Esophagus squamous epithelium (tissue), 5 donors: ENCODE results near the gene CDH8. TPM values are rescaled to one million over a fixed set of nuclear protein-coding genes. Genes with fewer than 3 reads are reported as not detected.

ENCODE experiments used
- DNase-seq: peaks from one replicate; lab custom pipeline; 2025; lab: John Stamatoyannopoulos, UW
- H3K27ac ChIP-seq, 4 donors: fragments of 200-600 bp; sonication (generic); one replicate each; pipeline ENCODE4 v1.5.1; 2016 to 2019; ENCODE audit warnings: mild to moderate bottlenecking in 1 of 4
- H3K27me3 ChIP-seq, 4 donors: fragments of 200-600 bp; sonication (generic); 1 replicate in 3 of 4; 2 replicates in 1 of 4; pipeline versions ENCODE4 v1.5.1 to v1.6.0; 2017 to 2021; ENCODE audit warnings: antibody characterized with exemption in 1 of 4
- H3K36me3 ChIP-seq, 3 donors: fragments of 200-600 bp; sonication (generic); one replicate each; pipeline ENCODE4 v1.5.1; 2016 to 2019
- H3K4me1 ChIP-seq, 3 donors: fragments of 200-600 bp; sonication (generic); one replicate each; pipeline ENCODE4 v1.5.1; 2017 to 2019
- H3K4me3 ChIP-seq, 4 donors: fragments of 200-600 bp; sonication (generic); 1 replicate in 3 of 4; 2 replicates in 1 of 4; pipeline ENCODE4 v1.5.1; 2016 to 2019; ENCODE audit warnings: mild to moderate bottlenecking in 2 of 4, moderate library complexity in 1 of 4
- H3K9me3 ChIP-seq, 3 donors: fragments of 200-600 bp; sonication (generic); one replicate each; pipeline ENCODE4 v1.5.1; 2016 to 2019
- POLR2A ChIP-seq, 4 donors: fragments of 450-650 bp; IDR thresholded peaks; one replicate each; pipeline ENCODE4 v1.6.1; 2017; ENCODE audit warnings: antibody characterized with exemption in 4 of 4, mild to moderate bottlenecking in 4 of 4, moderate library complexity in 3 of 4
- WGBS, 2 donors: methylation state at CpG; one replicate each; pipeline ENCODE4 v1.1.5; 2018; 5-methylcytosine and 5-hydroxymethylcytosine counted together
- intact Hi-C: fragments of 100-400 bp; cut with DNase I; formaldehyde crosslinking; loops from one replicate; pipeline ENCODE4 v1.15.0; 2022
- total RNA-seq, 4 donors: library from RNA; depleted of rRNA; stranded (reverse); fragments of >200 nt; gene quantifications; one replicate each; pipeline ENCODE4 v1.1.0, GENCODE V29; 2016
- TF ChIP-seq, protein P1 (sequence below), 6 experiments: fragments of 450-650 bp in 4 of 6; fragments of 200-600 bp in 2 of 6; sonication (generic) in 2 of 6; IDR thresholded peaks; one replicate each; pipeline ENCODE4 v1.5.1; 2016 to 2019; ENCODE audit warnings: antibody characterized with exemption in 6 of 6, mild to moderate bottlenecking in 4 of 6, moderate library complexity in 4 of 6
- donor health status: DM: yes; HTN: yes; CAD: no.

Gene CDH8
- total RNA-seq, 4 donors from 2014 or later, result 0.27 to 1.8 (median 0.81) TPM

DNA sequence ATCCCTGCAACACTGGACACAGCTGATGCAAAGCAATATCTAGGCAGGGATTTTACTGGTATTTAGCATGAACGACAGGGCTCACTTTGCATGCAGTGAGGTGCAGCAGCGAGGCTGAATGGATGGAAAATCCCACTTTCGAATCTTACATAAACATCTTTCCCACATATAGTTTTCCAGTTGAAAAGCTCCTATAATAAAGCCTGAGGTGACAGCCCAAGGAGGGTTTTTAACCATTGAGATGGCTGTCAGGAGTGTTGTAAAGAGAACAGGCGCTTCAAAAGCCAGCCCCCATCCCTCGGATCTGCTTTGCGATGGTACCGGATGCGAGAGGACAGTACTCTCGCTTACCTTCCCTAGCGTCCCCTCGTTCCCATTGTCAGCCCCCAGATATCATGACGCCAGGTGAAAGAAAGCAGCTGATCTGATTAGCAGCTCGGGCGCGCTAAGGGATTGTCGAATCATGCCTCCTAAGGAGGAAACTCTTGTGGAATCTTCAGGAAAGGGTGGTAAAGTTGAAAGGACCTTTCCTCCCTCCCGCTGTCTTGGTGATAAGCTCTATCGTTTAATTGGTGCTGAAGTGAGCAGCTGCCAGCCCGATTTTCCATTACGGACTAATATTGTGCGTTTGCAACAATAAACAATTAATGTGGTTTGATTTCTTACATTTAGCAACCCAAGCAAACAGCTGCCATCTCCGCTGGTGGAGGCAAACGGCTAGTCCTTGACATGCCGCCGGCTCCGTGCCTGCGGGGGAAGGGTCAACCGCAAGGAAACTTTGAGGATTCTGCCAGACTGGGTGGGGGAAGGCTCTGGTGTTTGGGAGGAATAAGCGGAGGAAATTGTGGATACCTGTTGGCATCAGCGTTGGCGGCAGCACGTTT lies 1.8 kb downstream of the CDH8 start:
- DNase-seq, result no peak
- no peaks in the 10 kb centered on the region for H3K36me3 ChIP-seq
- TF ChIP-seq, protein P1, sequence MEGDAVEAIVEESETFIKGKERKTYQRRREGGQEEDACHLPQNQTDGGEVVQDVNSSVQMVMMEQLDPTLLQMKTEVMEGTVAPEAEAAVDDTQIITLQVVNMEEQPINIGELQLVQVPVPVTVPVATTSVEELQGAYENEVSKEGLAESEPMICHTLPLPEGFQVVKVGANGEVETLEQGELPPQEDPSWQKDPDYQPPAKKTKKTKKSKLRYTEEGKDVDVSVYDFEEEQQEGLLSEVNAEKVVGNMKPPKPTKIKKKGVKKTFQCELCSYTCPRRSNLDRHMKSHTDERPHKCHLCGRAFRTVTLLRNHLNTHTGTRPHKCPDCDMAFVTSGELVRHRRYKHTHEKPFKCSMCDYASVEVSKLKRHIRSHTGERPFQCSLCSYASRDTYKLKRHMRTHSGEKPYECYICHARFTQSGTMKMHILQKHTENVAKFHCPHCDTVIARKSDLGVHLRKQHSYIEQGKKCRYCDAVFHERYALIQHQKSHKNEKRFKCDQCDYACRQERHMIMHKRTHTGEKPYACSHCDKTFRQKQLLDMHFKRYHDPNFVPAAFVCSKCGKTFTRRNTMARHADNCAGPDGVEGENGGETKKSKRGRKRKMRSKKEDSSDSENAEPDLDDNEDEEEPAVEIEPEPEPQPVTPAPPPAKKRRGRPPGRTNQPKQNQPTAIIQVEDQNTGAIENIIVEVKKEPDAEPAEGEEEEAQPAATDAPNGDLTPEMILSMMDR (IDR thresholded peaks at IDR 0.05), result no peak
- TF ChIP-seq POLR2A (IDR thresholded peaks at IDR 0.05), result no peak
- H3K4me1 ChIP-seq, result peaks cover 0 to 22% (median 0%) of the 10 kb centered on the region in 3 donors
- peaks cover 0 to 65% (median 5%) of the 10 kb centered on the region in 4 donors for H3K27me3 ChIP-seq
- intact Hi-C loops, result no loop called here
- H3K27ac ChIP-seq, result no peak overlapping the region
- no peaks in the 10 kb centered on the region for H3K9me3 ChIP-seq
- peak overlapping the region in 1 of 4 donors; percentile 46 for H3K4me3 ChIP-seq
- 9 to 10% methylated on average over 16 to 28 of the region's 32 CpGs for WGBS, 2 donors

GRCh38 chr16:62033065-62033464 lies 3.2 kb downstream of the CDH8 start:
- no peaks in the 10 kb centered on the region for H3K36me3 ChIP-seq
- DNase-seq, result no peak
- no peaks in the 10 kb centered on the region for H3K9me3 ChIP-seq
- 29 to 54% methylated on average over 1 of the region's 1 CpG for WGBS, 2 donors
- no peak overlapping the region for H3K4me3 ChIP-seq
- peaks cover 0 to 55% (median 5%) of the 10 kb centered on the region in 4 donors for H3K27me3 ChIP-seq
- TF ChIP-seq POLR2A (IDR thresholded peaks at IDR 0.05), result no peak
- TF ChIP-seq, protein P1 (IDR thresholded peaks at IDR 0.05), result no peak
- H3K4me1 ChIP-seq, result peaks cover 0 to 22% (median 0%) of the 10 kb centered on the region in 3 donors
- no peak overlapping the region for H3K27ac ChIP-seq
- intact Hi-C loops, result no loop called here

GRCh38 chr16:62029947-62030346 lies 6.3 kb downstream of the CDH8 start:
- peaks cover 0 to 7% (median 0%) of the 10 kb centered on the region in 3 donors for H3K4me1 ChIP-seq
- no peak for TF ChIP-seq POLR2A (IDR thresholded peaks at IDR 0.05)
- TF ChIP-seq, protein P1 (IDR thresholded peaks at IDR 0.05), result no peak
- no peaks in the 10 kb centered on the region for H3K9me3 ChIP-seq
- H3K27ac ChIP-seq, result no peak overlapping the region
- H3K27me3 ChIP-seq, result peaks cover 0 to 26% (median under 1%) of the 10 kb centered on the region in 4 donors
- intact Hi-C loops, result no loop called here
- H3K36me3 ChIP-seq, result no peaks in the 10 kb centered on the region
- no peak overlapping the region for H3K4me3 ChIP-seq
- no peak for DNase-seq
- 74 to 76% methylated on average over 3 of the region's 3 CpGs for WGBS, 2 donors

- no peak for DNase-seq
- Histone ChIP-seq H3K36me3 (no peaks in the 10 kb centered on the region), H3K4me3 (no peak overlapping the region), H3K27ac (no peak overlapping the region), H3K4me1 (no peaks in the 10 kb centered on the region), H3K9me3 (no peaks in the 10 kb centered on the region), H3K27me3 (no peaks in the 10 kb centered on the region)
- intact Hi-C loops, result no loop called here
- 64 to 79% methylated on average over 3 of the region's 3 CpGs for WGBS, 2 donors
- TF ChIP-seq POLR2A (IDR thresholded peaks at IDR 0.05), result no peak
- TF ChIP-seq, protein P1 (IDR thresholded peaks at IDR 0.05), result no peak
These were observed 13.6 kb downstream of the CDH8 start for GRCh38 chr16:62022688-62023087.

DNA sequence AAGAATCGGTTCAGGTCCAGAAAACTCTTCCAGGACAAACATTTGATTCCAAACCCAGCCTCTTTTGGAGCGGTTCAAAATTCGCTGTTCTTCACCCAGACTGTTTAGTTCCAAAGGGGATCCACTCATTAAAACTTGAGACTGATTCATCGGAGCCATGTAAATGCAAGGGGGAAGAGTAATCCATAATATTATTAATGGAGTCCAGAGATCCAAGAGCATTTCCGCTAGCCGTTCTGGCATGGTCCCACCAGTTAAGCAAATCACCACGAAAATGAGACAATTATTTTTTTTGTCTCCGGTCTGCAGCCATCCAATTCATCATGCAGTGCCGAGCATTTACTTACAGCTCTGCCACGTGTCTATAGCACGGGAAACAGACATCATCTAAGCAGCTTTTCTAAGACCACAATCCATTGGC lies 15.1 kb downstream of the CDH8 start:
- Histone ChIP-seq H3K4me1 (no peaks in the 10 kb centered on the region), H3K36me3 (no peaks in the 10 kb centered on the region), H3K9me3 (no peaks in the 10 kb centered on the region), H3K27ac (no peak overlapping the region), H3K27me3 (no peaks in the 10 kb centered on the region), H3K4me3 (no peak overlapping the region)
- DNase-seq, result no peak
- intact Hi-C loops, result no loop called here
- TF ChIP-seq, protein P1 (IDR thresholded peaks at IDR 0.05), result no peak
- TF ChIP-seq POLR2A (IDR thresholded peaks at IDR 0.05), result no peak
- WGBS, 2 donors, result 34 to 42% methylated on average over 11 of the region's 11 CpGs
